HepG2 (cell line): ENCODE measurements around the gene P2RY2. TPM values are rescaled to one million over a fixed set of nuclear protein-coding genes. Genes with fewer than 3 reads are reported as not detected.

Experiments used
- ATAC-seq: fragments of 200-7000 bp; cut with Tn5 transposase; 3 replicates; pipeline ENCODE4 v1.9.1; 2020; ENCODE audit warnings: mild to moderate bottlenecking, moderate library complexity
- BruUV-seq: library from RNA; stranded (reverse); fragments of 400-500 nt; replicated peaks from 2 replicates; lab custom pipeline; 2021; lab: Mats Ljungman, UMichigan
- CTCF ChIA-PET: fragments of 300-600 bp; formaldehyde crosslinking; extraction: SDS; loops from one replicate; lab custom pipeline; 2021; ENCODE audit warnings: low total read pairs, inconsistent platforms, low intra/inter-chr PET ratio; lab: Yijun Ruan, JAX
- POLR2A ChIA-PET: fragments of 350-600 bp; sonication (Branson Sonifier 250); formaldehyde crosslinking; loops from one replicate; lab custom pipeline; 2020; ENCODE audit warnings: antibody characterized with exemption, inconsistent platforms; lab: Yijun Ruan, JAX
- DNase-seq: peaks from one replicate; pipeline ENCODE4 v3.0.0-alpha.2; 2015; ENCODE audit warnings: low spot score
- FAIRE-seq: peaks from 3 replicates; lab custom pipeline; 2011; peaks lifted over from hg19 to GRCh38; lab: Jason Lieb, UNC
- H2AFZ ChIP-seq: one replicate; pipeline ENCODE4 v1.6.1; 2011; ENCODE audit warnings: low read length, inconsistent platforms
- H3K27ac ChIP-seq: fragments of 300-600 bp; 3 replicates; pipeline ENCODE4 v1.8.0; 2011; ENCODE audit warnings: mixed run types, mild to moderate bottlenecking, mixed read lengths, low read length, inconsistent platforms; ENCODE audit not compliant: insufficient read depth; ENCODE audit errors: extremely low read length
- H3K27me3 ChIP-seq, 2 experiments: fragments of 200-600 bp in 1 of 2; 2 replicates in 1 of 2; 3 replicates in 1 of 2; pipeline versions ENCODE4 v1.6.0 to v1.8.0; 2011; ENCODE audit warnings: low read length in 2 of 2, mild to moderate bottlenecking in 2 of 2, moderate library complexity in 2 of 2, inconsistent platforms in 1 of 2; ENCODE audit not compliant: insufficient read depth in 2 of 2, control insufficient read depth in 1 of 2
- H3K36me3 ChIP-seq, 2 experiments: fragments of 200-600 bp in 1 of 2; replicated peaks in 1 of 2; 2 replicates in 1 of 2; 3 replicates in 1 of 2; pipeline versions ENCODE4 v1.5.1 to v1.8.0; 2011; ENCODE audit warnings: low read length in 2 of 2, inconsistent platforms in 1 of 2; ENCODE audit not compliant: insufficient read depth in 2 of 2, control insufficient read depth in 1 of 2
- H3K4me1 ChIP-seq: 2 replicates; pipeline ENCODE4 v1.5.1; 2012; ENCODE audit warnings: low read length, inconsistent platforms; ENCODE audit not compliant: insufficient read depth
- H3K4me2 ChIP-seq: 2 replicates; pipeline ENCODE4 v1.6.0; 2011; ENCODE audit warnings: low read depth, low read length, inconsistent platforms
- H3K4me3 ChIP-seq, 3 experiments: fragments of 200-600 bp in 1 of 3; sonication (generic), shearing (Covaris generic) in 1 of 3; replicated peaks in 1 of 3; 2 replicates each; pipeline ENCODE4 v1.5.1; 2011 to 2016; ENCODE audit warnings: low read length in 3 of 3, inconsistent platforms in 2 of 3, low read depth in 2 of 3, mild to moderate bottlenecking in 2 of 3, control low read depth in 1 of 3, mixed read lengths in 1 of 3; ENCODE audit not compliant: insufficient read depth in 1 of 3
- H3K79me2 ChIP-seq: one replicate; pipeline ENCODE4 v1.6.1; 2011; ENCODE audit warnings: low read length, inconsistent platforms; ENCODE audit not compliant: insufficient read depth
- H3K9ac ChIP-seq: 2 replicates; pipeline ENCODE4 v1.6.0; 2011; ENCODE audit warnings: mild to moderate bottlenecking, low read depth, low read length, inconsistent platforms; ENCODE audit not compliant: insufficient read depth
- H3K9me3 ChIP-seq: 2 replicates; pipeline ENCODE4 v1.5.1; 2012; ENCODE audit warnings: mild to moderate bottlenecking, low read length
- H4K20me1 ChIP-seq: 2 replicates; pipeline ENCODE4 v1.6.0; 2011; ENCODE audit warnings: inconsistent platforms, mild to moderate bottlenecking, low read length, moderate library complexity; ENCODE audit not compliant: insufficient read depth
- ARNT ChIP-seq: fragments of 450-650 bp; IDR thresholded peaks from 2 replicates; pipeline ENCODE4 v1.6.1; 2017
- CREB1 ChIP-seq, 2 experiments: fragments of 450-650 bp in 1 of 2; IDR thresholded peaks; 2 replicates each; pipeline ENCODE4 v1.6.1; 2016 to 2017; ENCODE audit warnings: control low read depth in 1 of 2, mild to moderate bottlenecking in 1 of 2, missing compliant biosample characterization in 1 of 2, missing genetic modification characterization in 1 of 2
- HMG20B ChIP-seq: conservative IDR thresholded peaks from 2 replicates; pipeline ENCODE4 v1.6.1; 2016; ENCODE audit warnings: missing genetic modification reagents, missing compliant biosample characterization
- MEIS2 ChIP-seq: sonication (generic); formaldehyde crosslinking; IDR thresholded peaks from 2 replicates; pipeline ENCODE4 v1.9.0; 2021; ENCODE audit warnings: mild to moderate bottlenecking, missing genetic modification reagents
- NR2F1 ChIP-seq, 2 experiments: fragments of 450-650 bp in 1 of 2; formaldehyde crosslinking in 1 of 2; IDR thresholded peaks; 2 replicates each; pipeline versions ENCODE4 v1.5.0 to v1.6.1; 2016 to 2020; ENCODE audit warnings: mild to moderate bottlenecking in 1 of 2, missing compliant biosample characterization in 1 of 2, missing genetic modification reagents in 1 of 2, moderate library complexity in 1 of 2
- PITX1 ChIP-seq: sonication (generic); formaldehyde crosslinking; IDR thresholded peaks from 2 replicates; pipeline ENCODE4 v1.5.1; 2020; ENCODE audit warnings: mild to moderate bottlenecking, missing genetic modification reagents
- RAD21 ChIP-seq: fragments of 450-650 bp; formaldehyde crosslinking; IDR thresholded peaks from 2 replicates; pipeline ENCODE4 v1.5.0; 2020; ENCODE audit warnings: mild to moderate bottlenecking
- RFX3 ChIP-seq: IDR thresholded peaks from 2 replicates; pipeline ENCODE4 v1.6.1; 2016; ENCODE audit warnings: missing biosample characterization, missing genetic modification reagents
- RFX5 ChIP-seq: IDR thresholded peaks from 2 replicates; pipeline ENCODE4 v1.6.1; 2011; ENCODE audit warnings: low read depth, low read length, improper control_type of control experiment
- RORA ChIP-seq: sonication (generic); formaldehyde crosslinking; IDR thresholded peaks from 2 replicates; pipeline ENCODE4 v1.5.0; 2020; ENCODE audit warnings: mild to moderate bottlenecking, missing genetic modification reagents, moderate library complexity
- SRY ChIP-seq: sonication (generic); formaldehyde crosslinking; IDR thresholded peaks from 2 replicates; pipeline ENCODE4 v1.8.0; 2022; ENCODE audit warnings: mild to moderate bottlenecking, missing genetic modification reagents
- TBP ChIP-seq: sonication (generic); formaldehyde crosslinking; IDR thresholded peaks from 2 replicates; pipeline ENCODE4 v1.5.0; 2020; ENCODE audit warnings: missing genetic modification reagents
- TOPORS ChIP-seq: sonication (generic); formaldehyde crosslinking; IDR thresholded peaks from 2 replicates; pipeline ENCODE4 v1.8.0; 2023; ENCODE audit warnings: mild to moderate bottlenecking, missing genetic modification reagents
- ZNF253 ChIP-seq: sonication (generic); formaldehyde crosslinking; IDR thresholded peaks from 2 replicates; pipeline ENCODE4 v1.8.0; 2022; ENCODE audit warnings: mild to moderate bottlenecking, missing genetic modification reagents, borderline replicate concordance
- ZNF431 ChIP-seq: sonication (generic); formaldehyde crosslinking; IDR thresholded peaks from 2 replicates; pipeline ENCODE4 v1.9.0; 2022; ENCODE audit warnings: missing genetic modification reagents, low read depth, mild to moderate bottlenecking, borderline replicate concordance
- ZNF747 ChIP-seq: sonication (generic); formaldehyde crosslinking; IDR thresholded peaks from 2 replicates; pipeline ENCODE4 v1.8.1; 2023; ENCODE audit warnings: missing genetic modification reagents, mild to moderate bottlenecking, borderline replicate concordance
- ZNF788 ChIP-seq: sonication (generic); formaldehyde crosslinking; IDR thresholded peaks from 2 replicates; pipeline ENCODE4 v1.5.0; 2020; ENCODE audit warnings: mild to moderate bottlenecking, missing genetic modification reagents, borderline replicate concordance
- WGBS: methylation state at CpG from one replicate; pipeline ENCODE4 v1.1.6; 2017; ENCODE audit warnings: low lambda C conversion rate; 5-methylcytosine and 5-hydroxymethylcytosine counted together
- in situ Hi-C: cut with HindIII; loops from 2 replicates; pipeline ENCODE4 v1.10.0; 2017; ENCODE audit warnings: low pct_unique_long_range_greater_than_20kb; ENCODE audit not compliant: extremely low pct_ligation_motif_present
- intact Hi-C: fragments of 100-400 bp; cut with micrococcal nuclease; formaldehyde crosslinking; loops from one replicate; pipeline ENCODE4 v1.10.0; 2022; ENCODE audit not compliant: unreplicated experiment
- polyA plus RNA-seq, 8 experiments: library from polyadenylated mRNA; depleted of rRNA in 3 of 8; stranded (reverse) in 7 of 8; unstranded in 1 of 8; fragments of >200 nt; fragmentation: Illumina TruSeq in 4 of 8; extraction: Trizol in 4 of 8; gene quantifications; 2 replicates each; pipeline versions ENCODE4 v1.2.1 to v1.2.3, GENCODE V29; 2011 to 2016; ENCODE audit warnings: low read depth in 4 of 8, missing spikeins in 1 of 8, mixed read lengths in 1 of 8; ENCODE audit not compliant: insufficient read depth in 1 of 8
- total RNA-seq, 5 experiments: library from RNA; depleted of rRNA; stranded (reverse); fragments of >200 nt; fragmentation: Illumina TruSeq; extraction: Trizol; gene quantifications; 2 replicates each; pipeline ENCODE4 v1.2.3, GENCODE V29; 2016; ENCODE audit warnings: low read depth in 1 of 5
- TF ChIP-seq, protein P1 (sequence below): sonication (generic); formaldehyde crosslinking; IDR thresholded peaks from 2 replicates; pipeline ENCODE4 v1.8.0; 2022; ENCODE audit warnings: mild to moderate bottlenecking, missing genetic modification reagents, borderline replicate concordance
- TF ChIP-seq, protein P2 (sequence below): sonication (generic); formaldehyde crosslinking; IDR thresholded peaks from 2 replicates; pipeline ENCODE4 v1.5.1; 2020; ENCODE audit warnings: missing genetic modification reagents, mild to moderate bottlenecking, borderline replicate concordance
- TF ChIP-seq, protein P3 (sequence below): sonication (generic); formaldehyde crosslinking; IDR thresholded peaks from 2 replicates; pipeline ENCODE4 v1.8.1; 2023; ENCODE audit warnings: missing genetic modification reagents, inconsistent platforms, borderline replicate concordance

The P2RY2 gene
- total and polyA plus RNA-seq, 2 of the 13 experiments (the other 11 are each of a cell fraction or from before 2014, with no cell fraction given), result 0.95 to 3.1 TPM

DNA sequence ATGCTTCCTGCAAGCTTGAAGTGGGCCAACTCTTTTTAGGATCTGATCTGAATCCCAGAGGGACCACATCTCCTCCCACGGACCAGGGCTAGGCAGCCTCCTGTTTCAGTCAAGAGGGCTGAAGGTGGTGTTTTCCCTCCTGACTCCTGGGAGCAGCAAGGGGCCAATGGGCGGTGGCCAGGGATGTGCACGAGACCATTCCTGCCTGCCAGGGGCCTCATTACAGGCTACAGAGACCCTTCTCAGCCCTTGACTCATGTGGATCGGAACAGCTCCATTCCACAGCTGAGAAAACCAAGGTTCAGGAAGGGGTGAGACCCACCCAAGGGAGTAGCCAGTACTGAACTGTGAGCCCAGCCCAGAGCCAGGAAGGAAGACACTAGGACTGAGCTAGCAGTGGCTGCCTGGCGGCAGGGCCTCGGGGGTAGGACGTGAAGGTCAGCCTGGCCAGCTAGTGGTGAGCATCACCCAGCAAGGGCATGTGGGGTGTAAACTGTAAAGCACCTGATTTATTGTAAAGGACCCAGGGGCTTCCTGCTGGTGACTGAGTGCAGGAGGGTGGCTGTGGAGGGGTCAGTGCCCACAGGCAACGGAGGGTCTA is 50.7 kb downstream of the P2RY2 start:
- in situ Hi-C loops (no loop called here), intact Hi-C loops (no loop called here)
- FAIRE-seq, result no peak
- ATAC-seq, result no peak
- Histone ChIP-seq H3K27ac (no peak overlapping the region), H3K4me2 (no peak overlapping the region), H3K36me3 (no peaks in the 10 kb centered on the region), H3K9me3 (no peaks in the 10 kb centered on the region), H3K9ac (no peak overlapping the region), H3K4me3 (no peak overlapping the region), H4K20me1 (no peaks in the 10 kb centered on the region), H2AFZ (no peak overlapping the region), H3K4me1 (peaks cover 54% of the 10 kb centered on the region), H3K27me3 (peaks cover 6 to 70% of the 10 kb centered on the region in 2 experiments; a peak in 4 of 5 replicates), H3K79me2 (no peaks in the 10 kb centered on the region)
- ChIA-PET POLR2A (no interaction called here), CTCF (no interaction called here)
- no TSS peak for BruUV-seq
- 44% methylated on average over 3 of the region's 8 CpGs for WGBS
- TF ChIP-seq, protein P1, sequence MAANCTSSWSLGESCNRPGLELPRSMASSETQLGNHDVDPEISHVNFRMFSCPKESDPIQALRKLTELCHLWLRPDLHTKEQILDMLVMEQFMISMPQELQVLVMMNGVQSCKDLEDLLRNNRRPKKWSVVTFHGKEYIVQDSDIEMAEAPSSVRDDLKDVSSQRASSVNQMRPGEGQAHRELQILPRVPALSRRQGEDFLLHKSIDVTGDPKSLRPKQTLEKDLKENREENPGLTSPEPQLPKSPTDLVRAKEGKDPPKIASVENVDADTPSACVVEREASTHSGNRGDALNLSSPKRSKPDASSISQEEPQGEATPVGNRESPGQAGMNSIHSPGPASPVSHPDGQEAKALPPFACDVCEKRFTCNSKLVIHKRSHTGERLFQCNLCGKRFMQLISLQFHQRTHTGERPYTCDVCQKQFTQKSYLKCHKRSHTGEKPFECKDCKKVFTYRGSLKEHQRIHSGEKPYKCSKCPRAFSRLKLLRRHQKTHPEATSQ, result no peak
- TF ChIP-seq ZNF788 (CRISPR knock-in tag), result no peak
- TF ChIP-seq MEIS2, result no peak
- no peak for TF ChIP-seq ZNF253 (CRISPR knock-in tag)
- no peak for TF ChIP-seq ARNT
- no peak for TF ChIP-seq RFX3
- TF ChIP-seq NR2F1 (CRISPR knock-in tag; IDR thresholded peaks at IDR 0.05), result no peak
- TF ChIP-seq, protein P2, sequence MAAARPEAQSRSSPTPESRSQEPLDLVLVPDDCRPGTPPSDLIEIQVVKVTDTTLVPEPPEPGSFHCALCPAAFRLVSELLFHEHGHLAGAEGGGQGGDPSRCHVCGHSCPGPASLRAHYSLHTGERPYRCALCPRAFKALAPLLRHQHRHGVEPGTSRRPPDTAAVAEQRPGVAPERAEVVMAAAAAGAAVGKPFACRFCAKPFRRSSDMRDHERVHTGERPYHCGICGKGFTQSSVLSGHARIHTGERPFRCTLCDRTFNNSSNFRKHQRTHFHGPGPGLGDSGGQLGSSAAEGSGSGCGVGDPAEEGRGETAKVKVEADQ (CRISPR knock-in tag), result no peak
- TF ChIP-seq RAD21 (CRISPR knock-in tag), result no peak
- no peak for TF ChIP-seq SRY (CRISPR knock-in tag)
- TF ChIP-seq TOPORS, result no peak
- no peak for TF ChIP-seq CREB1 (IDR thresholded peaks at IDR 0.05)
- no peak for TF ChIP-seq CREB1 (CRISPR knock-in tag; IDR thresholded peaks at IDR 0.05)
- TF ChIP-seq RFX5, result no peak
- TF ChIP-seq ZNF747, result no peak
- TF ChIP-seq, protein P3, sequence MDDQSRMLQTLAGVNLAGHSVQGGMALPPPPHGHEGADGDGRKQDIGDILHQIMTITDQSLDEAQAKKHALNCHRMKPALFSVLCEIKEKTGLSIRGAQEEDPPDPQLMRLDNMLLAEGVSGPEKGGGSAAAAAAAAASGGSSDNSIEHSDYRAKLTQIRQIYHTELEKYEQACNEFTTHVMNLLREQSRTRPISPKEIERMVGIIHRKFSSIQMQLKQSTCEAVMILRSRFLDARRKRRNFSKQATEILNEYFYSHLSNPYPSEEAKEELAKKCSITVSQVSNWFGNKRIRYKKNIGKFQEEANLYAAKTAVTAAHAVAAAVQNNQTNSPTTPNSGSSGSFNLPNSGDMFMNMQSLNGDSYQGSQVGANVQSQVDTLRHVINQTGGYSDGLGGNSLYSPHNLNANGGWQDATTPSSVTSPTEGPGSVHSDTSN (CRISPR knock-in tag), result no peak
- TF ChIP-seq RORA (CRISPR knock-in tag), result no peak
- no peak for TF ChIP-seq PITX1 (CRISPR knock-in tag)
- TF ChIP-seq TBP, result no peak
- no peak for TF ChIP-seq ZNF431 (CRISPR knock-in tag)
- no peak for TF ChIP-seq HMG20B (CRISPR knock-in tag)
- DNase-seq, result no peak
